ENCODE results near the gene SUPT20HL2. TPM values are rescaled to one million over a fixed set of nuclear protein-coding genes. Genes with fewer than 3 reads are reported as not detected.
"Not testable (repeated sequence)": the region's sequence is repeated elsewhere in the genome, so short reads cannot be mapped to it uniquely, and the experiment has no call there.

SUPT20HL2 gene
- total RNA-seq (2014; rRNA removed) (not detected in 2 replicates), Bru-seq, nascent RNA (not detected), BruChase-seq, experiment 1, labeled RNA remaining after a 6-hour chase (not detected), BruChase-seq, experiment 2, labeled RNA remaining after a 2-hour chase (percentile 15 among the genes with signal in this experiment)
- long read RNA-seq, result 0 reads

DNA sequence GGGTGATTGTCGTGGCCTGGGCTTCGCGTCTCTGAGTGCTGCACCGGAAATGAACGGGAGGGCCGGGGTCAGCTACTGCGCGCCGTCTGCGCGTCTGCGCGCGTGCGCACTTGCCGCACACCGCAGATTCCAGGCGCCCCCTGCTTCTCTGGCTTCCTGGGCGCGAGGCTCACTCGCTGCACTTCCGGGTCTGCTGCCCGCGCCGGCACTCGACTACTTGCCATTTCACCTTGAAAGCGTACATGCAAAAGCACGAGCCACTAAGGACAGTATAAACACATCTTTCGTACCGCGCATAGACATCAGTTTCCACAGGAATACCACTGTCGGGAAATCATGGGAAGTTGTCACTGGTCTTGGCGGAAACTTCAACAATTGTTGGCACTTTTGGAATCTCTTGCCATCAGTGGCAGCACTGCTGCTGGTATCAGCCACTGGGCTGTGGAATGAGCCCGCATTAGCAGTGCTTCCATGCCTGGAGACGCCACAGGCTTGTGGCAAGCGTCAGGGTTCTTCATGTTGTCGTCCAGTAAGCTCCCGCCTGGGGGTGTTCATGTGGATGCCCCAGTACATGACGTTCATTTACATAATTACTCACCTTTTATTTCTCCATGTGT lies at the start of gene SUPT20HL2:
SUPT20HL2 (minus strand) TSS at position 51 of the 617 bp plus-strand sequence. CDS start 754 bp downstream, outside the sequence.
- intact Hi-C loops (cut with micrococcal nuclease), result no loop called here

DNA sequence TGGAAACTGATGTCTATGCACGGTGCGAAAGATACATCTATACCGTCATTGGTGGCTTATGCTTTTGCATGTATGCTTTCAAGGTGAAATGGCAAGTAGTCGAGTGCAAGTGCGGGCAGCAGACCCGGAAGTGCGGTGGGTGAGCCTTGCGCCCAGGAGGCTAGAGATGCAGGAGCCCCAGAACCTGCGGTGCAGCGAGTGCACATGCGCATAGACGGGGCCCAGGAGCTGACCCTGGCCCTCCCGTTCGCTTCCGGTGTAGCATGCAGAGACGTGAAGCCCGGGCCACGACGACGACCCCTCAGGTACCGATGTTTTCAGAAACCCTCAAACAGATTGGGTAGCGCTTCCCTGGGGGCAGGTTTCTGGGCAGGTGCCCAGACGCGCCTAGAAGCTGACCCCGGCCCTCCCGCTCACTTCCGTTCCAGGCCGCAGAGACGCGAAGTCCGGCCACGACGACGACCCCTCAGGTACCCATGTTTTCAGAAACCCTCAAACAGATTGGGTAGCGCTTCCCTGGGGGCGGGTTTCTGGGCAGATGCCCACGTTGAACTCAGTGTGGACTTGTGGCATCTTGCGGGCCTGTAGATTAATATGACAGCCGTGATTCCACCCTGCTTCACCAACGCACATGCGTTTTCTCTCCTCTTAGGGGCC lies 48.3 kb upstream of the SUPT20HL2 start:
- H3K4me2 ChIP-seq (ENCODE audit: low read length); CTCF ChIA-PET; intact Hi-C loops (cut with micrococcal nuclease): not testable (repeated sequence)

More for the DNA sequence above, at the start of gene SUPT20HL2:
- Histone ChIP-seq H3K9me2 (replicated peaks; ENCODE audit: low read length) (no peaks in the 10 kb centered on the region), H3K27me3 (ENCODE audit: low read length) (0 out of 2 replicates have a peak, but pooled peaks cover 5% of the 10 kb centered on the region), H2AFZ (ENCODE audit: low read length) (no peak within 1 kb of the TSS), H3K4me2 (ENCODE audit: low read length) (no peak within 1 kb of the TSS), H3K4me1 (ENCODE audit: insufficient read depth, low read length) (no peaks in the 10 kb centered on the region), H3K36me3 (ENCODE audit: low read depth, low read length) (no peaks in the 10 kb centered on the region), H3K27ac (ENCODE audit: low read length) (no peak within 1 kb of the TSS), H3K79me2 (ENCODE audit: low read length) (no peaks in the 10 kb centered on the region), H3K9ac (ENCODE audit: low read length) (no peak within 1 kb of the TSS), H3K9me3 (ENCODE audit: low read length) (no peaks in the 10 kb centered on the region), H4K20me1 (ENCODE audit: low read length) (no peaks in the 10 kb centered on the region), H3F3A (ENCODE audit: low read length, unreplicated experiment) (no peaks in the 10 kb centered on the region), H3K4me3 (ENCODE audit: low read length) (no peak within 1 kb of the TSS)
- no peak for ATAC-seq
- DNase-seq, result no peak
- POLR2A ChIA-PET (ENCODE audit: unreplicated experiment), result no interaction called here
- CTCF ChIA-PET, result no interaction called here
- TF ChIP-seq, protein P1, sequence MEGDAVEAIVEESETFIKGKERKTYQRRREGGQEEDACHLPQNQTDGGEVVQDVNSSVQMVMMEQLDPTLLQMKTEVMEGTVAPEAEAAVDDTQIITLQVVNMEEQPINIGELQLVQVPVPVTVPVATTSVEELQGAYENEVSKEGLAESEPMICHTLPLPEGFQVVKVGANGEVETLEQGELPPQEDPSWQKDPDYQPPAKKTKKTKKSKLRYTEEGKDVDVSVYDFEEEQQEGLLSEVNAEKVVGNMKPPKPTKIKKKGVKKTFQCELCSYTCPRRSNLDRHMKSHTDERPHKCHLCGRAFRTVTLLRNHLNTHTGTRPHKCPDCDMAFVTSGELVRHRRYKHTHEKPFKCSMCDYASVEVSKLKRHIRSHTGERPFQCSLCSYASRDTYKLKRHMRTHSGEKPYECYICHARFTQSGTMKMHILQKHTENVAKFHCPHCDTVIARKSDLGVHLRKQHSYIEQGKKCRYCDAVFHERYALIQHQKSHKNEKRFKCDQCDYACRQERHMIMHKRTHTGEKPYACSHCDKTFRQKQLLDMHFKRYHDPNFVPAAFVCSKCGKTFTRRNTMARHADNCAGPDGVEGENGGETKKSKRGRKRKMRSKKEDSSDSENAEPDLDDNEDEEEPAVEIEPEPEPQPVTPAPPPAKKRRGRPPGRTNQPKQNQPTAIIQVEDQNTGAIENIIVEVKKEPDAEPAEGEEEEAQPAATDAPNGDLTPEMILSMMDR (conservative IDR thresholded peaks at IDR 0.05; ENCODE audit: low read depth, low read length), result no peak
- no peak for TF ChIP-seq EZH2 (IDR thresholded peaks at IDR 0.05; ENCODE audit: low read length, unreplicated experiment)
- TF ChIP-seq EZH2phosphoT487 (IDR thresholded peaks at IDR 0.05; ENCODE audit: borderline replicate concordance, low read length), result no peak
- no TSS peak for BruUV-seq (replicated peaks)

DNA sequence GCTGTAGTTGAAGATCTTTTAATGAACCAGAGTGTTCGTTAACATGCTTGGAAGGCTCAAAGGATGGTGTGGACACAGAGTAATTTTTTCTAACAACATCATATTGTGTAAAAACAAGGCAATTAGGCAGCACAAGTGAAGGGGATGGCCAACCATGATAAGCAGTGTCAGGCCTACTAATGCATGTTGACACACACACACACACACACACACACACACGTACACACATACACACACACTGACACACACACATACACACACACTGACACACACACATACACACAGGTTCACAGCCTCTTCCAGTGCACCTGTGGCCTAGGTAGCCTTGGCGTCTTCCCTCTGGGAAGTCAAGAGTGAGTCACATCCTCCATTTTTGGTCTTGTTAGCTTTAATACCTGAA lies 46.4 kb upstream of the SUPT20HL2 start, which contains the start of gene SUPT20HL1:
SUPT20HL1 (plus strand) TSS at position 368 of the 400 bp plus-strand sequence. CDS start 2,122 bp downstream, outside the sequence.
- POLR2A ChIA-PET (ENCODE audit: unreplicated experiment), result no interaction called here

More for the DNA sequence above, 48.3 kb upstream of the SUPT20HL2 start:
- ATAC-seq; BruUV-seq (replicated peaks); H3K79me2 ChIP-seq (ENCODE audit: low read length); H3K36me3 ChIP-seq (ENCODE audit: low read depth, low read length); H3K9me2 ChIP-seq (replicated peaks; ENCODE audit: low read length); H2AFZ ChIP-seq (ENCODE audit: low read length); H4K20me1 ChIP-seq (ENCODE audit: low read length); H3K27ac ChIP-seq (ENCODE audit: low read length); H3K9ac ChIP-seq (ENCODE audit: low read length); DNase-seq; H3K4me1 ChIP-seq (ENCODE audit: insufficient read depth, low read length); POLR2A ChIA-PET (ENCODE audit: unreplicated experiment); H3K9me3 ChIP-seq (ENCODE audit: low read length); H3F3A ChIP-seq (ENCODE audit: low read length, unreplicated experiment); H3K27me3 ChIP-seq (ENCODE audit: low read length); H3K4me3 ChIP-seq (ENCODE audit: low read length): not testable (repeated sequence)

More for the DNA sequence above, 46.4 kb upstream of the SUPT20HL2 start, which contains the start of gene SUPT20HL1:
- BruUV-seq (replicated peaks), result no TSS peak
- H2AFZ ChIP-seq (ENCODE audit: low read length), result no peak within 1 kb of the TSS
- H4K20me1 ChIP-seq (ENCODE audit: low read length), result no peaks in the 10 kb centered on the region
- H3K9me2 ChIP-seq (replicated peaks; ENCODE audit: low read length), result no peaks in the 10 kb centered on the region
- H3K27me3 ChIP-seq (ENCODE audit: low read length), result no peaks in the 10 kb centered on the region
- H3K4me2 ChIP-seq (ENCODE audit: low read length), result no peak within 1 kb of the TSS
- no peaks in the 10 kb centered on the region for H3K9me3 ChIP-seq (ENCODE audit: low read length)
- H3K9ac ChIP-seq (ENCODE audit: low read length), result no peak within 1 kb of the TSS
- intact Hi-C loops (cut with micrococcal nuclease), result no loop called here
- no peaks in the 10 kb centered on the region for H3K79me2 ChIP-seq (ENCODE audit: low read length)
- TF ChIP-seq EZH2 (IDR thresholded peaks at IDR 0.05; ENCODE audit: low read length, unreplicated experiment), result no peak
- TF ChIP-seq EZH2phosphoT487 (IDR thresholded peaks at IDR 0.05; ENCODE audit: borderline replicate concordance, low read length), result no peak
- TF ChIP-seq, protein P1 (conservative IDR thresholded peaks at IDR 0.05; ENCODE audit: low read depth, low read length), result no peak
- no peak within 1 kb of the TSS for H3K4me3 ChIP-seq (ENCODE audit: low read length)
- DNase-seq (no peak), ATAC-seq (no peak)
- H3K4me1 ChIP-seq (ENCODE audit: insufficient read depth, low read length), result no peaks in the 10 kb centered on the region
- no peak within 1 kb of the TSS for H3K27ac ChIP-seq (ENCODE audit: low read length)
- H3F3A ChIP-seq (ENCODE audit: low read length, unreplicated experiment), result no peaks in the 10 kb centered on the region
- no peaks in the 10 kb centered on the region for H3K36me3 ChIP-seq (ENCODE audit: low read depth, low read length)
- CTCF ChIA-PET, result no interaction called here

Data from PC-3 (cell line).